CD4-positive, alpha-beta T cell (primary cell): Measurements from ENCODE around the gene DDC. TPM values are rescaled to one million over a fixed set of nuclear protein-coding genes. Genes with fewer than 3 reads are reported as not detected.

Experiments
- ATAC-seq: fragments of 200-7000 bp; cut with Tn5 transposase; one replicate; pipeline ENCODE4 v1.10.0; 2022; ENCODE audit warnings: mild to moderate bottlenecking; ENCODE audit not compliant: poor library complexity
- CTCF ChIA-PET: fragments of 350-600 bp; sonication (Branson Sonifier 250); formaldehyde crosslinking; loops from one replicate; lab custom pipeline; 2021; ENCODE audit warnings: antibody characterized with exemption, inconsistent platforms; lab: Charles Lee
- POLR2A ChIA-PET: fragments of 350-600 bp; sonication (Branson Sonifier 250); formaldehyde crosslinking; loops from one replicate; lab custom pipeline; 2021; ENCODE audit warnings: antibody characterized with exemption, inconsistent platforms; lab: Charles Lee
- DNase-seq, 14 experiments: peaks; one replicate each; pipeline ENCODE4 v3.0.0-alpha.2; 2013 to 2020; ENCODE audit warnings: mixed read lengths in 2 of 14
- H3K27ac ChIP-seq, 2 donors: one replicate each; pipeline versions ENCODE4 v1.5.1 to v1.7.0; 2013; ENCODE audit warnings: low read length in 2 of 2, low read depth in 1 of 2, mild to moderate bottlenecking in 1 of 2
- H3K27me3 ChIP-seq, 2 experiments: 1 replicate in 1 of 2; 2 replicates in 1 of 2; pipeline versions ENCODE4 v1.6.1 to v1.7.0; 2013; ENCODE audit warnings: low read length in 2 of 2, control low read depth in 1 of 2, mild to moderate bottlenecking in 1 of 2, moderate library complexity in 1 of 2; ENCODE audit not compliant: insufficient read depth in 2 of 2, control insufficient read depth in 1 of 2
- H3K36me3 ChIP-seq: one replicate; pipeline ENCODE4 v1.6.1; 2013; ENCODE audit warnings: low read length, control low read depth; ENCODE audit not compliant: insufficient read depth
- H3K4me1 ChIP-seq: one replicate; pipeline ENCODE4 v1.6.1; 2013; ENCODE audit warnings: low read length, control low read depth; ENCODE audit not compliant: insufficient read depth
- H3K4me3 ChIP-seq: one replicate; pipeline ENCODE4 v1.5.1; 2013; ENCODE audit warnings: mild to moderate bottlenecking, low read length, moderate library complexity
- H3K9me3 ChIP-seq, 2 experiments: 1 replicate in 1 of 2; 2 replicates in 1 of 2; pipeline versions ENCODE4 v1.6.1 to v1.7.0; 2013; ENCODE audit warnings: low read length in 2 of 2, mild to moderate bottlenecking in 2 of 2, control low read depth in 1 of 2, moderate library complexity in 1 of 2; ENCODE audit not compliant: control insufficient read depth in 1 of 2, insufficient read depth in 1 of 2
- H3K27ac Mint-ChIP-seq: one replicate; pipeline ENCODE4 v1.8.0; 2020; ENCODE audit warnings: mixed read lengths
- H3K27me3 Mint-ChIP-seq: one replicate; pipeline ENCODE4 v1.8.0; 2021; ENCODE audit warnings: mixed read lengths
- H3K36me3 Mint-ChIP-seq: one replicate; pipeline ENCODE4 v1.8.0; 2021; ENCODE audit warnings: low read depth, mixed read lengths
- H3K4me1 Mint-ChIP-seq: one replicate; pipeline ENCODE4 v1.8.0; 2021; ENCODE audit warnings: low read depth, mixed read lengths
- H3K4me3 Mint-ChIP-seq: one replicate; pipeline ENCODE4 v1.8.0; 2020; ENCODE audit warnings: mild to moderate bottlenecking, mixed read lengths
- H3K9me3 Mint-ChIP-seq: one replicate; pipeline ENCODE4 v1.8.0; 2020; ENCODE audit warnings: mixed read lengths
- intact Hi-C, 2 experiments: fragments of 100-400 bp; cut with DNase I in 1 of 2; cut with micrococcal nuclease in 1 of 2; formaldehyde crosslinking; loops; one replicate each; pipeline versions ENCODE4 v1.15.1 to v1.9.0; 2023 to 2025; cut with DNase I, micrococcal nuclease
- total RNA-seq, 174 experiments: library from RNA in 2 of 174; stranded (reverse) in 2 of 174; gene quantifications; one replicate each; pipeline ENCODE4 v1.2.3 and lab custom pipeline; 2021 to 2026
- TF ChIP-seq, protein P1 (sequence below): fragments of 200-600 bp; IDR thresholded peaks from one replicate; pipeline ENCODE4 v1.8.0; 2022; ENCODE audit warnings: antibody characterized with exemption, mild to moderate bottlenecking

DDC gene
- total RNA-seq, 2 experiments from 2014 or later: not detected

DNA sequence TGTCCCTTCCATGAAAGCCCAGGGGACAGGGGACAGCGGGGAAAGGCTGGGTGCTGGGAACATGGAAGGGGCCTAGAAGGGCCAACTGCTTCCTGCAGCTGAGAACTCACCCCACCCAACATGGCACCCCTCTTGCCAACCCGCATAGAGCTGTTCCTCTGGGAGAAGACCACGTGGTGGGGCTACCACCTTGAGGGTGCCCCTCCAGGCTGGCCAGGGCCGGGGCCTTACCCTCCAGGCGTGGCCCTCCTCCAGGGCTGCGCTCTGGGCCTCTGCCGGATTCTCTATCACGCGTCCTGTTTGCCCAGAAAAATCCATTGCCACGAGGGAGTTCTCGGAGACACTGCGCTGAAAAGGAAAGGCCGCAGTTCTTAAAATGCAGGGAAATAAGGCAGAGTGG, 39.9 kb upstream of the DDC start:
- H3K36me3 ChIP-seq: peaks cover 6% of the 10 kb centered on the region
- POLR2A ChIA-PET: no interaction called here
- TF ChIP-seq, protein P1, sequence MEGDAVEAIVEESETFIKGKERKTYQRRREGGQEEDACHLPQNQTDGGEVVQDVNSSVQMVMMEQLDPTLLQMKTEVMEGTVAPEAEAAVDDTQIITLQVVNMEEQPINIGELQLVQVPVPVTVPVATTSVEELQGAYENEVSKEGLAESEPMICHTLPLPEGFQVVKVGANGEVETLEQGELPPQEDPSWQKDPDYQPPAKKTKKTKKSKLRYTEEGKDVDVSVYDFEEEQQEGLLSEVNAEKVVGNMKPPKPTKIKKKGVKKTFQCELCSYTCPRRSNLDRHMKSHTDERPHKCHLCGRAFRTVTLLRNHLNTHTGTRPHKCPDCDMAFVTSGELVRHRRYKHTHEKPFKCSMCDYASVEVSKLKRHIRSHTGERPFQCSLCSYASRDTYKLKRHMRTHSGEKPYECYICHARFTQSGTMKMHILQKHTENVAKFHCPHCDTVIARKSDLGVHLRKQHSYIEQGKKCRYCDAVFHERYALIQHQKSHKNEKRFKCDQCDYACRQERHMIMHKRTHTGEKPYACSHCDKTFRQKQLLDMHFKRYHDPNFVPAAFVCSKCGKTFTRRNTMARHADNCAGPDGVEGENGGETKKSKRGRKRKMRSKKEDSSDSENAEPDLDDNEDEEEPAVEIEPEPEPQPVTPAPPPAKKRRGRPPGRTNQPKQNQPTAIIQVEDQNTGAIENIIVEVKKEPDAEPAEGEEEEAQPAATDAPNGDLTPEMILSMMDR: no peak
- peaks cover 18% of the 10 kb centered on the region for H3K4me1 ChIP-seq
- CTCF ChIA-PET: no interaction called here
- no peak overlapping the region for H3K4me3 Mint-ChIP-seq
- H3K9me3 ChIP-seq: peaks cover 5 to 11% of the 10 kb centered on the region in 2 experiments
- intact Hi-C loops: no loop called here
- DNase-seq (no peak), ATAC-seq (no peak)
- peaks cover 5% of the 10 kb centered on the region for H3K9me3 Mint-ChIP-seq
- H3K27me3 ChIP-seq: no peaks in the 10 kb centered on the region
- H3K27ac Mint-ChIP-seq: no peak overlapping the region
- H3K27ac ChIP-seq: no peak overlapping the region
- H3K36me3 Mint-ChIP-seq: peaks cover 19% of the 10 kb centered on the region
- H3K4me1 Mint-ChIP-seq: peaks cover 21% of the 10 kb centered on the region
- H3K4me3 ChIP-seq: no peak overlapping the region
- H3K27me3 Mint-ChIP-seq: no peaks in the 10 kb centered on the region

DNA sequence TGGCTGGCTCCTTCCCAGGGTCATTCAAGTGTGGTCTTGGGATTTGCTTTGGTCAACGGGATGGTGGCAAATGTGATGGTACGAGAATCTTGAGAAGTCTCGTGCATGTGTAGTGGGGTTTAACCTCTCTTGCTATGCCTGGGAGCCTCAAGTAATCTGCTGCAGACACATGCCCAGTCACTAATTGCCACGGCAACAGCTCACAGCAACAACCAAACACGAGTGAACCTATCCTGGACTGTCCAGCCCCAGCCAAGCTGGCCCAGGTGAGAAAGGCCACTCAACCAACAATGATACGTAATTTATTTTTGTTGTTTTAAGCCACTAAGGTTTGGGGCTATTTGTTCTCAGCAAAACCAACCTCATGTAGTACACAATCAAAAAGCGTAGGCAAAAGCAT, 38.1 kb upstream of the DDC start:
- peaks cover 10% of the 10 kb centered on the region for H3K4me1 Mint-ChIP-seq
- intact Hi-C loops: no loop called here
- Histone ChIP-seq H3K4me1 (peaks cover 11% of the 10 kb centered on the region), H3K27me3 (no peaks in the 10 kb centered on the region), H3K4me3 (no peak overlapping the region), H3K36me3 (peaks cover 6% of the 10 kb centered on the region), H3K27ac (no peak overlapping the region), H3K9me3 (peaks cover 0 to 3% of the 10 kb centered on the region in 2 experiments)
- ChIA-PET CTCF (no interaction called here), POLR2A (no interaction called here)
- ATAC-seq (no peak), DNase-seq (no peak)
- H3K4me3 Mint-ChIP-seq: no peak overlapping the region
- peaks cover 14% of the 10 kb centered on the region for H3K36me3 Mint-ChIP-seq
- no peaks in the 10 kb centered on the region for H3K27me3 Mint-ChIP-seq
- H3K9me3 Mint-ChIP-seq: peaks cover 5% of the 10 kb centered on the region
- no peak overlapping the region for H3K27ac Mint-ChIP-seq
- TF ChIP-seq, protein P1: no peak

DNA sequence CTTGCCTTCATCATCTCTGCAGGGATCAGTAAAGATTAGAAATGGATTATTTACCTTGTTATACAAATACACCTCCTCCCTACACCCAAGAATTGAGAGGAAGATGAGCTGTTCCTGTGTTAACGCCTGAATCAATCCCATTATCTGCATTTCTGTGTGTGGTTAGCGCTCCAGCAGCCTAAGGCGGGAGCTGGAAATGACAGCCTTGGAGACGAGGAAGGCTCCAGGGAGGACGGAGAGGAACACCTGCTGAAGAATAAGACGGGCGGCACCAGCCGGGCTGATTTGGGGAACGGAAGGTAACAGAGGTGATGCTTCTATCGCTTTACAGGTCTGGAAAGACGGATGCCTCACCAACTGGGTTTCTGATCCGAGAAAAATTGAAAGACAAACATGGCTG, 34.2 kb upstream of the DDC start:
- H3K4me1 ChIP-seq: peaks cover 5% of the 10 kb centered on the region
- H3K36me3 Mint-ChIP-seq: peaks cover 6% of the 10 kb centered on the region
- no peak overlapping the region for H3K4me3 ChIP-seq
- H3K27me3 Mint-ChIP-seq: no peaks in the 10 kb centered on the region
- H3K9me3 ChIP-seq: no peaks in the 10 kb centered on the region
- intact Hi-C loops: loop anchor here in 1 of 2 experiments (5.0 kb wide), 1 partner anchor 78 kb away; no protein-coding TSS in a partner anchor
- no peaks in the 10 kb centered on the region for H3K36me3 ChIP-seq
- no peaks in the 10 kb centered on the region for H3K9me3 Mint-ChIP-seq
- ChIA-PET CTCF (no interaction called here), POLR2A (no interaction called here)
- TF ChIP-seq, protein P1: no peak
- ATAC-seq: no peak
- H3K27ac Mint-ChIP-seq: no peak overlapping the region
- no peaks in the 10 kb centered on the region for H3K27me3 ChIP-seq
- H3K4me1 Mint-ChIP-seq: peaks cover 9% of the 10 kb centered on the region
- no peak overlapping the region for H3K27ac ChIP-seq
- H3K4me3 Mint-ChIP-seq: no peak overlapping the region
- no peak for DNase-seq
